Esophagus muscularis mucosa (tissue), 3 donors: ENCODE measurements around the gene FITM1.

Experiments
- CTCF ChIP-seq, 3 experiments: fragments of 200-600 bp in 2 of 3; fragments of 450-650 bp in 1 of 3; sonication (generic) in 2 of 3; IDR thresholded peaks; one replicate each; pipeline ENCODE4 v1.5.1; 2017 to 2019; ENCODE audit warnings: antibody characterized with exemption in 3 of 3, mild to moderate bottlenecking in 2 of 3, moderate library complexity in 1 of 3
- POLR2A ChIP-seq: fragments of 450-650 bp; IDR thresholded peaks from one replicate; pipeline ENCODE4 v1.6.1; 2017; ENCODE audit warnings: antibody characterized with exemption, moderate library complexity, mild to moderate bottlenecking, low read depth

GRCh38 chr14:24096545-24097181 is 33.8 kb upstream of the FITM1 start:
- no peak for TF ChIP-seq CTCF (IDR thresholded peaks at IDR 0.05)
- TF ChIP-seq POLR2A, result no peak
